IPS-18a (cell line): ENCODE data around the gene PI4K2A.

Experiments used
- H3K27ac ChIP-seq: one replicate; pipeline ENCODE4 v1.5.1; 2013; ENCODE audit warnings: low read length
- H3K27me3 ChIP-seq: one replicate; pipeline ENCODE4 v1.6.1; 2013; ENCODE audit warnings: mild to moderate bottlenecking, low read length; ENCODE audit not compliant: control insufficient read depth, insufficient read depth
- H3K36me3 ChIP-seq: one replicate; pipeline ENCODE4 v1.6.1; 2013; ENCODE audit warnings: low read depth, low read length; ENCODE audit not compliant: control insufficient read depth
- H3K4me1 ChIP-seq: one replicate; pipeline ENCODE4 v1.6.1; 2013; ENCODE audit warnings: low read depth, low read length; ENCODE audit not compliant: control insufficient read depth
- H3K4me3 ChIP-seq: one replicate; pipeline ENCODE4 v1.5.1; 2013; ENCODE audit warnings: low read length
- H3K9ac ChIP-seq: one replicate; pipeline ENCODE4 v1.6.1; 2013; ENCODE audit warnings: mild to moderate bottlenecking, low read length, moderate library complexity
- H3K9me3 ChIP-seq: one replicate; pipeline ENCODE4 v1.6.1; 2013; ENCODE audit warnings: low read depth, low read length; ENCODE audit not compliant: control insufficient read depth

PI4K2A gene

DNA sequence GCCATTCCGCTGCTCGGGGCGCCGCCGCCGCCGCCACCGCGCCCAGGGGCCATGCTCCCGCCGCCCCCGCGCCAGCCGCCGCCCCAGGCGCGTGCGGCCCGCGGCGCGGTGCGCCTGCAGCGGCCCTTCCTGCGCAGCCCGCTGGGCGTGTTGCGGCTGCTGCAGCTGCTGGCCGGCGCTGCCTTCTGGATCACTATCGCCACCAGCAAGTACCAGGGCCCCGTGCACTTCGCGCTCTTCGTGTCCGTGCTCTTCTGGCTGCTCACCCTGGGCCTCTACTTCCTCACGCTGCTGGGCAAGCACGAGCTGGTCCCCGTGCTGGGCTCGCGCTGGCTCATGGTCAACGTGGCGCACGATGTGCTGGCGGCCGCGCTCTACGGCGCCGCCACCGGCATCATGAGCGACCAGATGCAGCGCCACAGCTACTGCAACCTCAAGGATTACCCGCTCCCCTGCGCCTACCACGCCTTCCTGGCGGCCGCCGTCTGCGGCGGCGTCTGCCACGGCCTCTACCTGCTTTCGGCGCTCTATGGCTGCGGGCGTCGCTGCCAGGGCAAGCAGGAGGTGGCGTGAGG, 73.4 kb downstream of the PI4K2A start:
- H3K4me3 ChIP-seq: peak overlapping the region; percentile 61
- H3K9ac ChIP-seq: peak overlapping the region; percentile 63
- H3K4me1 ChIP-seq: peaks cover 21% of the 10 kb centered on the region

GRCh38 chr10:97714401-97715258, 74.2 kb downstream of the PI4K2A start:
- Histone ChIP-seq H3K4me1 (peaks cover 28% of the 10 kb centered on the region), H3K4me3 (peak overlapping the region; percentile 61), H3K9ac (peak overlapping the region; percentile 63), H3K9me3 (no peaks in the 10 kb centered on the region), H3K27ac (no peak overlapping the region), H3K27me3 (no peaks in the 10 kb centered on the region), H3K36me3 (peaks cover 17% of the 10 kb centered on the region)

More for the DNA sequence above, 73.4 kb downstream of the PI4K2A start:
- no peaks in the 10 kb centered on the region for H3K27me3 ChIP-seq
- no peak overlapping the region for H3K27ac ChIP-seq
- peaks cover 15% of the 10 kb centered on the region for H3K36me3 ChIP-seq
- H3K9me3 ChIP-seq: no peaks in the 10 kb centered on the region

- H3K4me3 ChIP-seq: peak overlapping the region; percentile 61
- H3K27me3 ChIP-seq: no peaks in the 10 kb centered on the region
- peaks cover 17% of the 10 kb centered on the region for H3K36me3 ChIP-seq
- no peak overlapping the region for H3K27ac ChIP-seq
- H3K4me1 ChIP-seq: peaks cover 31% of the 10 kb centered on the region
- no peaks in the 10 kb centered on the region for H3K9me3 ChIP-seq
- peak overlapping the region; percentile 63 for H3K9ac ChIP-seq
These were observed 74.9 kb downstream of the PI4K2A start for GRCh38 chr10:97715259-97715874.

DNA sequence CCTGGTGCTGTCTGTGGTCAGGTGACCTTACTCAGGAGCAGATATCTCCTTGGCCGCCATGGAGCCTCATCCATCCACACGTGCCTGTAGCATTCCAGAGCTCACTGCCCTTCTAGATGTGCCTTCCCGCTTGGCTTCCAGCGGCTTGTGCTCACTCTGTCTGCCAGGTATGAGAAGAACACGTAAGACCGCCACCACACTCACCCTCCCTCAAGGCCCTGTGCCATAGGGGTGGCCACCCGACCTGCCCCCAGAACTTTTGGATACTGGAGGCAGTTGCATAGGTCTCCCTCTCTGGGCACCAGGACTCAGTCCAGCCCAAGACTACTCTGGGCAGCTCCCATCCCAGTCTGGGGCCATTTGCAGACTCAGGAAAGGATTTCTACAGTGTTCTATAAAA, 77.2 kb downstream of the PI4K2A start:
- Histone ChIP-seq H3K4me3 (no peak overlapping the region), H3K27me3 (no peaks in the 10 kb centered on the region), H3K27ac (no peak overlapping the region), H3K4me1 (peaks cover 31% of the 10 kb centered on the region), H3K9me3 (no peaks in the 10 kb centered on the region), H3K9ac (no peak overlapping the region), H3K36me3 (peaks cover 17% of the 10 kb centered on the region)

DNA sequence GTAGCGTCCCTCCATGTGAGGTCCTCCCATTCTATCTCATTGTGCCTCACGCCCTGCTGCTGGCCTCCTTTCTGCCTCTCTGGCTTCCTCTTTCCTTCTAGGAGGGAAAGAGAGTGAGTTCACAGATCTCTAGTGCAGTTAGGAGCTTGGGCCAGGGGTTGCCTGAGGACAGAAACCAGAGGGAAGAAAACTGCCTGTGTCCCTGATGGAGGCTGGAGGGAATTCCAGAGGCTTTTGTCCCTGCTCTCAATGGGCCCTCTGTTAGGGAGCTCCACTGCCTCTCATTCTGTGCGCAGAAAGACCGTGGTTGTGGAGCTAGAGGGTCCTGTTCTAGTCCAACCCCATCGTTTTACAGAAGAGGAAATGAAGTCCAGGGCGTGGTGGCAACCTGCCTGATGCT, 77.7 kb downstream of the PI4K2A start:
- no peak overlapping the region for H3K9ac ChIP-seq
- H3K36me3 ChIP-seq: peaks cover 17% of the 10 kb centered on the region
- no peak overlapping the region for H3K27ac ChIP-seq
- H3K27me3 ChIP-seq: no peaks in the 10 kb centered on the region
- no peak overlapping the region for H3K4me3 ChIP-seq
- H3K9me3 ChIP-seq: no peaks in the 10 kb centered on the region
- H3K4me1 ChIP-seq: peaks cover 26% of the 10 kb centered on the region

GRCh38 chr10:97718659-97719142, 78.2 kb downstream of the PI4K2A start:
- no peak overlapping the region for H3K9ac ChIP-seq
- peaks cover 26% of the 10 kb centered on the region for H3K4me1 ChIP-seq
- no peak overlapping the region for H3K27ac ChIP-seq
- H3K9me3 ChIP-seq: no peaks in the 10 kb centered on the region
- H3K27me3 ChIP-seq: no peaks in the 10 kb centered on the region
- H3K36me3 ChIP-seq: peaks cover 17% of the 10 kb centered on the region
- H3K4me3 ChIP-seq: peak overlapping the region; percentile 9

DNA sequence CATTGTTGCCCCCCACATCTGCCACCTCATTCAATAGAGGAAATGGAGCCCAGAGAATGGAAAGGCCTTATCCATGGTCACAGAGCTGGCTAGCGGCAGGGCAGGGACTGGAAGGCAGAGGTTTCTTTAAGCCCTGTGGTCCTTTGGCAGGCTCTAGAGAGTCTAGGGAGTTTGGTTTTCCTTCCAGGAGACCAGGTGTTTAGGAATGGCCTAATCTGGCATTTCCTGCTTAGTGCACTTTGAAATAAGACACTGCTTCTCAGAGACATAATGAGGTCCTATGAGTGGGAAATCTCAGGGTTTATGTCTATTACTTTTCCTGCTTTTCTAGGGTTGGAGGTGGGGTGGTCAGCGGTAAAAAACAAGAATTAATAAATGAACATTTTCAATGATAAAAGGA, 79.1 kb downstream of the PI4K2A start:
- Histone ChIP-seq H3K4me1 (peaks cover 26% of the 10 kb centered on the region), H3K27me3 (no peaks in the 10 kb centered on the region), H3K4me3 (no peak overlapping the region), H3K9me3 (no peaks in the 10 kb centered on the region), H3K27ac (no peak overlapping the region), H3K36me3 (peaks cover 17% of the 10 kb centered on the region), H3K9ac (peak overlapping the region; percentile 28)

- H3K36me3 ChIP-seq: peaks cover 14% of the 10 kb centered on the region
- H3K9me3 ChIP-seq: no peaks in the 10 kb centered on the region
- no peaks in the 10 kb centered on the region for H3K27me3 ChIP-seq
- no peak overlapping the region for H3K4me3 ChIP-seq
- H3K27ac ChIP-seq: no peak overlapping the region
- no peak overlapping the region for H3K9ac ChIP-seq
- peaks cover 18% of the 10 kb centered on the region for H3K4me1 ChIP-seq
These were observed 81.7 kb downstream of the PI4K2A start for GRCh38 chr10:97721871-97722780.

GRCh38 chr10:97723001-97723400, 82.5 kb downstream of the PI4K2A start:
- Histone ChIP-seq H3K4me3 (no peak overlapping the region), H3K9me3 (no peaks in the 10 kb centered on the region), H3K4me1 (peaks cover 18% of the 10 kb centered on the region), H3K9ac (no peak overlapping the region), H3K27ac (no peak overlapping the region), H3K27me3 (no peaks in the 10 kb centered on the region), H3K36me3 (peaks cover 5% of the 10 kb centered on the region)

GRCh38 chr10:97724341-97724941, 84.0 kb downstream of the PI4K2A start:
- Histone ChIP-seq H3K4me1 (peaks cover 9% of the 10 kb centered on the region), H3K27ac (no peak overlapping the region), H3K4me3 (no peak overlapping the region), H3K9ac (no peak overlapping the region), H3K36me3 (no peaks in the 10 kb centered on the region), H3K9me3 (no peaks in the 10 kb centered on the region), H3K27me3 (no peaks in the 10 kb centered on the region)
